ENCODE data around the gene OSBPL9. TPM values are rescaled to one million over a fixed set of nuclear protein-coding genes. Genes with fewer than 3 reads are reported as not detected.

Gene OSBPL9
- total RNA-seq, 5 donors from 2014 or later (not counting 1 experiment from before 2014, with no cell fraction given) = 39.8 to 50.7 (median 43.4) TPM

DNA sequence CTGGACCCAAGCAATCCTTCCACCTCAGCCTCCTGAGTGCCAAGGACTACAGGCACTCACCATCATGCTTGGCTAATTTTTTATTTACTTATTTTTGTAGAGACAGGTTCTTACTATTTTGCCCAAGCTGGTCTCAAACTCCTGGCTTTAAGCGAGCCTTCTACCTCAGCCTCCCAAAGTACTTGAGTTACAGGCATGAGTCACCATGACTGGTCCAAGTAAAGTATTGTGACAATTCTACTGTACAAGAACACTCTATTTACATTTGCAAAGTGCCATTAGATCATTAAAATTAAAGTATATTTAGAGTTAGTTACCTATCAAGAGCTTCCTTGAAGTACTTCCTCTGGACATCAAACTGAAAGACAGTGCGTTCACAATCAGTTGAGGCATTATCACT, 216.8 kb downstream of the OSBPL9 start:
- Histone ChIP-seq H3K27ac (ENCODE audit: low read length) (no peak overlapping the region), H3K4me3 (ENCODE audit: control insufficient read depth in 1 of 2, extremely low read depth in 1 of 2, low read length in 1 of 2) (no peak overlapping the region), H3K4me1 (ENCODE audit: control insufficient read depth in 1 of 2, extremely low read depth in 1 of 2, insufficient read depth in 2 of 2, low read length in 2 of 2) (no peaks in the 10 kb centered on the region), H3K9me3 (no peaks in the 10 kb centered on the region), H3K27me3 (replicated peaks in 1 of 2; ENCODE audit: control insufficient read depth in 2 of 2, extremely low read depth in 1 of 2, insufficient read depth in 2 of 2, low read length in 1 of 2) (no peaks in the 10 kb centered on the region), H3K36me3 (ENCODE audit: control insufficient read depth in 2 of 2, extremely low read depth in 1 of 2, insufficient read depth in 1 of 2, low read length in 1 of 2) (peaks cover 7 to 39% of the 10 kb centered on the region in 2 donors)
- Mint-ChIP-seq H3K27me3 (no peaks in the 10 kb centered on the region), H3K36me3 (peaks cover 36% of the 10 kb centered on the region), H3K4me1 (peaks cover 1 to 11% (median 5%) of the 10 kb centered on the region in 3 donors), H3K4me3 (no peak overlapping the region), H3K27ac (no peak overlapping the region), H3K9me3 (no peaks in the 10 kb centered on the region)
- ATAC-seq (replicated peaks in 1 of 4) = no peak
- no peak for DNase-seq
- no CpG with 5 or more reads among the region's 2 CpGs for WGBS (ENCODE audit: insufficient coverage)
- POLR2A ChIA-PET = no interaction called here
- CTCF ChIA-PET = no interaction called here

DNA sequence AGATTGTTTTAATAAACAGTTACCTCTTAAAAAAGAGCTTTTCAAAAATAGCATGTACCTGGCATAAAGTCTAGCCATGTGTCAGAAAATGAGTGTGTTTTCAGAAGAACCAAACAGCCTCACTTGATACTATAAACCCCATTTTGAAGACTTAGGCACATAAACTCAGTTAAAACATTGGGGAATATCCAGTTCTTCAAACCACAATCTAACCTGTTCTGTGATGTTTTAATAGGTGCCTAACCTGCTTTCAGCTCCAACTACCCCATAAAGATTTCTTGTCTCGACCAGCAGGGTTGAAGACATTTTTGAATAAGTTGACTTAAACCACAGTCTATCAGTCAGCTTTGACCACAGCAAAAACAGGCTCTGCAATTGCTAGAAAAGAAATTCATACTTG, 220.4 kb downstream of the OSBPL9 start:
- Mint-ChIP-seq H3K27me3 (no peaks in the 10 kb centered on the region), H3K36me3 (peaks cover 41% of the 10 kb centered on the region), H3K4me1 (peaks cover 18 to 28% (median 26%) of the 10 kb centered on the region in 3 donors), H3K9me3 (no peaks in the 10 kb centered on the region), H3K4me3 (no peak overlapping the region), H3K27ac (no peak overlapping the region)
- no peaks in the 10 kb centered on the region for H3K4me1 ChIP-seq (ENCODE audit: control insufficient read depth in 1 of 2, extremely low read depth in 1 of 2, insufficient read depth in 2 of 2, low read length in 2 of 2)
- peaks cover 7 to 37% of the 10 kb centered on the region in 2 donors for H3K36me3 ChIP-seq (ENCODE audit: control insufficient read depth in 2 of 2, extremely low read depth in 1 of 2, insufficient read depth in 1 of 2, low read length in 1 of 2)
- ATAC-seq (replicated peaks in 1 of 4) (no peak), DNase-seq (no peak)
- no peaks in the 10 kb centered on the region for H3K9me3 ChIP-seq
- ChIA-PET CTCF (interaction anchor here in 1 of 2 donors (0.9 kb wide), 1 partner anchor 69 kb away, joined by 3 read pairs; no protein-coding TSS in a partner anchor), POLR2A (interaction anchor here in 1 of 2 donors (0.5 to 0.6 kb wide), 3 partner anchors 9 to 897 kb away, joined by 3 to 5 read pairs (median 5); no protein-coding TSS in a partner anchor)
- WGBS (ENCODE audit: insufficient coverage) = no CpG with 5 or more reads among the region's 1 CpG
- H3K4me3 ChIP-seq (ENCODE audit: control insufficient read depth in 1 of 2, extremely low read depth in 1 of 2, low read length in 1 of 2) = no peak overlapping the region
- no peaks in the 10 kb centered on the region for H3K27me3 ChIP-seq (replicated peaks in 1 of 2; ENCODE audit: control insufficient read depth in 2 of 2, extremely low read depth in 1 of 2, insufficient read depth in 2 of 2, low read length in 1 of 2)
- H3K27ac ChIP-seq (ENCODE audit: low read length) = no peak overlapping the region

Other genes with a start within 250 kb of the OSBPL9 start
- 10 to 100 TPM; 61.0 to 76.1 (median 75.2) TPM for gene EPS15, start 97.8 kb upstream of the OSBPL9 start, total RNA-seq